Left renal cortex interstitium (tissue), 4 donors: ENCODE measurements around the gene PPP1R16B. TPM values are rescaled to one million over a fixed set of nuclear protein-coding genes. Genes with fewer than 3 reads are reported as not detected.
"Not testable (repeated sequence)": the region's sequence is repeated elsewhere in the genome, so short reads cannot be mapped to it uniquely, and the experiment has no call there.

Source experiments
- DNase-seq, 4 donors: peaks; one replicate each; pipeline ENCODE4 v3.0.0-alpha.2; 2013; ENCODE audit warnings: low read depth in 4 of 4, low spot score in 2 of 4, missing footprints in 1 of 4
- polyA plus RNA-seq, 4 donors: library from polyadenylated mRNA; unstranded; fragments of 120-200 nt; gene quantifications; one replicate each; pipeline ENCODE4 v1.2.1, GENCODE V29; 2013; ENCODE audit not compliant: insufficient read length in 4 of 4

PPP1R16B gene
- polyA plus RNA-seq, 4 donors = 6.5 to 8.6 (median 7.4) TPM

GRCh38 chr20:38953630-38954340 is 148.3 kb downstream of the PPP1R16B start:
- no peak for DNase-seq

GRCh38 chr20:38957235-38957876 is 151.9 kb downstream of the PPP1R16B start:
- DNase-seq = no peak

- no peak for DNase-seq
These were observed 152.5 kb downstream of the PPP1R16B start for GRCh38 chr20:38957915-38958485.

GRCh38 chr20:38960187-38960687 is 154.7 kb downstream of the PPP1R16B start:
- DNase-seq = not testable (repeated sequence)

GRCh38 chr20:38961530-38962043 is 156.1 kb downstream of the PPP1R16B start:
- peak in 2 of 4 donors; percentile 39 to 59 for DNase-seq

- DNase-seq = peak; percentile 82 to 94 (median 94)
These were observed 156.8 kb downstream of the PPP1R16B start, which contains the start of gene DHX35 for GRCh38 chr20:38962044-38962927. Gene DHX35, plus strand, starts transcription at chr20:38962344. Its CDS starts 24 bp downstream, at chr20:38962368.

GRCh38 chr20:38962928-38963401 is 157.5 kb downstream of the PPP1R16B start:
- DNase-seq = no peak

GRCh38 chr20:38963745-38964144 is 158.2 kb downstream of the PPP1R16B start:
- no peak for DNase-seq

GRCh38 chr20:38965264-38965663 is 159.8 kb downstream of the PPP1R16B start:
- no peak for DNase-seq

- DNase-seq = no peak
These were observed 162.6 kb downstream of the PPP1R16B start for GRCh38 chr20:38968090-38968489.

GRCh38 chr20:38969708-38970107 is 164.2 kb downstream of the PPP1R16B start:
- no peak for DNase-seq

- DNase-seq = no peak
These were observed 164.8 kb downstream of the PPP1R16B start for GRCh38 chr20:38970302-38970701.

Other genes with a start within 250 kb of the PPP1R16B start
- not detected for gene ADIG, start 224.5 kb upstream of the PPP1R16B start, polyA plus RNA-seq
- 1 to 10 TPM in 2 of 4 donors, under 1 TPM in 2; 0.24 to 2.6 (median 1.1) TPM for gene ARHGAP40, start 203.9 kb upstream of the PPP1R16B start, polyA plus RNA-seq
- gene SLC32A1, start 81.2 kb upstream of the PPP1R16B start, polyA plus RNA-seq = 1 to 10 TPM in 3 of 4 donors, under 1 TPM in 1; 0.89 to 2.4 (median 2.0) TPM
- gene ACTR5, start 57.2 kb upstream of the PPP1R16B start, polyA plus RNA-seq = 10 to 100 TPM in 2 of 4 donors, 1 to 10 TPM in 2; 9.2 to 10.9 (median 9.8) TPM
- gene FAM83D, start 120.7 kb downstream of the PPP1R16B start, polyA plus RNA-seq = 10 to 100 TPM; 12.9 to 15.0 (median 13.9) TPM
- gene DHX35, start 156.6 kb downstream of the PPP1R16B start, polyA plus RNA-seq = 10 to 100 TPM; 15.3 to 18.8 (median 17.3) TPM